Activated naive CD8-positive, alpha-beta T cell treated with anti-CD3 and anti-CD28 coated beads, Interleukin-2, amount 10 ng/mL, durations not matched to agents 7 days and 5 days (primary cell): ENCODE results near the gene TEX53. TPM values are rescaled to one million over a fixed set of nuclear protein-coding genes. Genes with fewer than 3 reads are reported as not detected.
A peak's percentile ranks its signal among the peaks of the same experiment; 100 is the strongest.

Experiments used
- ATAC-seq: fragments of 150-1000 bp; cut with Tn5 transposase; one replicate; pipeline ENCODE4 v1.10.0; 2021; ENCODE audit warnings: low read depth, moderate library complexity
- POLR2A ChIA-PET: fragments of 350-600 bp; sonication (Branson Sonifier 250); formaldehyde crosslinking; loops from one replicate; lab custom pipeline; 2021; ENCODE audit warnings: antibody characterized with exemption; lab: Charles Lee
- DNase-seq: peaks from one replicate; pipeline ENCODE4 v3.0.0; 2021
- H3K27ac Mint-ChIP-seq: one replicate; pipeline ENCODE4 v1.8.0; 2022; ENCODE audit warnings: mild to moderate bottlenecking, mixed read lengths
- H3K27me3 Mint-ChIP-seq: one replicate; pipeline ENCODE4 v1.8.0; 2022; ENCODE audit warnings: mild to moderate bottlenecking, moderate library complexity, mixed read lengths
- H3K36me3 Mint-ChIP-seq: one replicate; pipeline ENCODE4 v1.8.0; 2021; ENCODE audit warnings: mild to moderate bottlenecking, mixed read lengths
- H3K4me1 Mint-ChIP-seq: one replicate; pipeline ENCODE4 v1.8.0; 2021; ENCODE audit warnings: mixed read lengths
- H3K4me3 Mint-ChIP-seq: one replicate; pipeline ENCODE4 v1.8.0; 2022; ENCODE audit warnings: mild to moderate bottlenecking, moderate library complexity, mixed read lengths
- H3K9me3 Mint-ChIP-seq: one replicate; pipeline ENCODE4 v1.8.0; 2021; ENCODE audit warnings: mixed read lengths
- total RNA-seq, 2 experiments: library from RNA; stranded (reverse); gene quantifications; one replicate each; pipeline ENCODE4 v1.2.3, GENCODE V29; 2021

The TEX53 gene
- total RNA-seq, 2 experiments from 2014 or later: not detected

GRCh38 chr9:114689813-114690212, 32.2 kb upstream of the TEX53 start:
- DNase-seq: no peak
- no peaks in the 10 kb centered on the region for H3K27me3 Mint-ChIP-seq
- H3K9me3 Mint-ChIP-seq: peaks cover 8% of the 10 kb centered on the region
- peaks cover 43% of the 10 kb centered on the region for H3K36me3 Mint-ChIP-seq
- POLR2A ChIA-PET: interaction anchor here (1.6 to 5.9 kb wide), 7 partner anchors 10 to 303 kb away, joined by 8 to 89 read pairs (median 19); partner anchors contain the start of genes AKNA and TNFSF8
- H3K4me3 Mint-ChIP-seq: peak overlapping the region; percentile 12
- ATAC-seq: no peak
- H3K4me1 Mint-ChIP-seq: peaks cover 81% of the 10 kb centered on the region
- H3K27ac Mint-ChIP-seq: peak overlapping the region; percentile 99

DNA sequence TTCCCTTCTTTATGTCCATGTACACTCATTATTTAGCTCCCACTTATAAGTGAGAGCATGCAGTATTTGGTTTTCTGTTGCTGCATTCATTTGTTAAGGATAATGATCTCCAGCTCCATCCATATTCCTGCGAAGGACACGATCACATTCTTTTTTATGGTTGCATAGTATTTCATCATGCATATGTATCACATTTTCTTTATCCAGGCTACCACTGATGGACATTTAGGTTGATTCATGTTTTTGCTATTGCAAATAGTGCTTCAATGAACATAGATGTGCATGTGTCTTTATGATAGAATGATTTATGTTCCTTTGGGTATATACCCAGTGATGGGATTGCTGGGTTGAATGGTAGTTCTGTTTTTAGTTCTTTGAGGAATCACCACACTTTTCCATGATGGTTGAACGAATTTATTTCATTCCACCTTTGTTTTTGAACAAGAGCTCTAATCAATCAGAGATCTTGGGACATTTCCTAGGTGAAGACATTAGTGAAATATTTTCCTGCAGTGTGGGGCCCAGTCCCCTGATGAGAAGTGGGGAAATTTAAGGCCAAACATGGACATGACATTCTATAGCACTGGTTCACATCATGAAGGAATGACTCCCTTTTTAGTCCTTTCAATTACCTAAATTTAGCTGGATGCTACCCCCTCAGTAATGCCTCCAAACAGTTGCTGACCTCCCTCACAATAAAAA, 31.5 kb upstream of the TEX53 start:
- Mint-ChIP-seq H3K36me3 (peaks cover 43% of the 10 kb centered on the region), H3K4me3 (no peak overlapping the region), H3K27ac (peak overlapping the region; percentile 99), H3K4me1 (peaks cover 80% of the 10 kb centered on the region), H3K9me3 (peaks cover 10% of the 10 kb centered on the region), H3K27me3 (no peaks in the 10 kb centered on the region)
- ATAC-seq (no peak), DNase-seq (no peak)
- POLR2A ChIA-PET: interaction anchor here (1.1 to 5.9 kb wide), 4 partner anchors 8 to 302 kb away, joined by 3 to 89 read pairs (median 24); partner anchors contain the start of gene AKNA

- Mint-ChIP-seq H3K4me3 (no peak overlapping the region), H3K9me3 (peaks cover 10% of the 10 kb centered on the region), H3K4me1 (peaks cover 75% of the 10 kb centered on the region), H3K27ac (peak overlapping the region; percentile 99), H3K36me3 (peaks cover 43% of the 10 kb centered on the region), H3K27me3 (no peaks in the 10 kb centered on the region)
- POLR2A ChIA-PET: interaction anchor here (1.1 to 5.9 kb wide), 3 partner anchors 9 to 240 kb away, joined by 3 to 89 read pairs (median 4); no protein-coding TSS in a partner anchor
- DNase-seq (no peak), ATAC-seq (no peak)
Measured at GRCh38 chr9:114688379-114688778, 30.8 kb upstream of the TEX53 start.

GRCh38 chr9:114687034-114687433, 29.4 kb upstream of the TEX53 start:
- ATAC-seq: no peak
- no peak overlapping the region for H3K4me3 Mint-ChIP-seq
- peaks cover 40% of the 10 kb centered on the region for H3K36me3 Mint-ChIP-seq
- peaks cover 72% of the 10 kb centered on the region for H3K4me1 Mint-ChIP-seq
- peak overlapping the region; percentile 40 for H3K27ac Mint-ChIP-seq
- DNase-seq: no peak
- no peaks in the 10 kb centered on the region for H3K27me3 Mint-ChIP-seq
- peaks cover 10% of the 10 kb centered on the region for H3K9me3 Mint-ChIP-seq
- POLR2A ChIA-PET: no interaction called here

GRCh38 chr9:114685951-114686350, 28.3 kb upstream of the TEX53 start:
- Mint-ChIP-seq H3K27me3 (no peaks in the 10 kb centered on the region), H3K4me1 (peaks cover 70% of the 10 kb centered on the region), H3K27ac (peak overlapping the region; percentile 76), H3K9me3 (peaks cover 10% of the 10 kb centered on the region), H3K4me3 (peak overlapping the region; percentile 22), H3K36me3 (peaks cover 40% of the 10 kb centered on the region)
- POLR2A ChIA-PET: interaction anchor here (0.6 to 2.1 kb wide), 5 partner anchors 11 to 243 kb away, joined by 3 to 16 read pairs (median 5); no protein-coding TSS in a partner anchor
- ATAC-seq: no peak
- DNase-seq: no peak

DNA sequence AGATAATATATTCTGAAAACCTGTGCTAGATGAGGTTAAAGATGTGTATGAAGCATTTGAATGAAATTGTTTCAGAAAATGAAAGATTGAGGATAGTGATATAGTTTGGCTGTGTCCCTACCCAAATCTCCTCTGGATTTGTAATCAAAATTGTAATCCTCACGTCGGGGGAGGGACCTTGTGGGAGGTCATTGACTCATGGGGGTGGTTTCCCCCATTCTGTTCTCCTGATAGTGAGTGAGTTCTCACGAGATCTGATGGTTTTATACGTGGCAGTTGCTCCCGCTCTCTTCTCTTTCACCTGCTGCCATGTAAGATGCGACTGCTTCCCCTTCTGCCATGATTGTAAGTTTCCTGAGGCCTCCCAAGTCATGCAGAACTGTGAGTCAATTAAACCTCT, 26.4 kb upstream of the TEX53 start:
- Mint-ChIP-seq H3K27ac (no peak overlapping the region), H3K36me3 (peaks cover 38% of the 10 kb centered on the region), H3K4me3 (no peak overlapping the region), H3K27me3 (no peaks in the 10 kb centered on the region), H3K9me3 (peaks cover 10% of the 10 kb centered on the region), H3K4me1 (peaks cover 52% of the 10 kb centered on the region)
- ATAC-seq (no peak), DNase-seq (no peak)
- POLR2A ChIA-PET: interaction anchor here (1.1 to 1.9 kb wide), 2 partner anchors 35 to 39 kb away, joined by 3 to 9 read pairs; no protein-coding TSS in a partner anchor

- Mint-ChIP-seq H3K9me3 (peaks cover 6% of the 10 kb centered on the region), H3K4me1 (peaks cover 43% of the 10 kb centered on the region), H3K27ac (peak overlapping the region; percentile 10), H3K36me3 (peaks cover 27% of the 10 kb centered on the region), H3K27me3 (no peaks in the 10 kb centered on the region), H3K4me3 (no peak overlapping the region)
- POLR2A ChIA-PET: interaction anchor here (0.9 to 2.0 kb wide), 9 partner anchors 8 to 247 kb away, joined by 3 to 9 read pairs (median 5); partner anchors contain the start of gene TNFSF8
- ATAC-seq (no peak), DNase-seq (no peak)
Measured at GRCh38 chr9:114682846-114683245, 25.2 kb upstream of the TEX53 start.

DNA sequence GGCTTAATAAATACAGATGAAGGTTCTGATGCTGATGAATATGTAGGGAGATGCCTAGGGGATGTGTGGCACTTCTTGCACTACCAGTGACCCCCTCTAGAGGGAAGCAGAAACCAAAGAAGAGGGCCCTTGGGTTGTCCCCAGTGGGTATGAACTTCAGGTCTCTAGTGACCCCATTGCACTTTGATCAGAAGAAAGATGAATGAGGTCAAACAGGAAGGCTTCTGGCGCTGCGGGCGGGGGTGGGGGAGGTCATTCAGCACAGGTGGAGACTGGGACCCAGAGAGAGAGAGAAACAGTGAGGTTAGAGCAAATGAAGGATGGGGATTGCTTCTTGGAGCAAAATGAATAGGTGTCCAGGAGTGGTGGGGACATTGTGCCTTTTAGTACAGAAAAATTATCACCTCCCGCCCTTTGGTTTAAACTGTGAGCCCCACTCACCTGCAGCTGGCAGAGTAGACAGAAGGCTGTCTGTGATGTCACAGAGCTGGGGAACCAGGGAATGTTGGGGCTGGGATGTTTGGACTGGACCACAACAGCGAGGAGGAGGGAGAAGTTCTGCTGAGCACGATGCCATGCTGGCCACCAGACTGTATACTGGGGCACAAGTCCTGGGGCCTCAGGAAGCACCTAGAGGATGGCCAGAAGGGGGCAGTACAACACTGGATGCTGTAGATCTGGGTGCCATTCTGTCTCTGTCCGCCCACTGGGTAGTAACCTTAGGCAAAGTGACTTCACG, 24.2 kb upstream of the TEX53 start, which contains the start of gene TEX48:
Gene TEX48, minus strand, starts transcription at position 599 of the 739 bp plus-strand sequence. CDS start 10,469 bp downstream, outside the sequence.
- H3K27me3 Mint-ChIP-seq: no peaks in the 10 kb centered on the region
- peaks cover 41% of the 10 kb centered on the region for H3K4me1 Mint-ChIP-seq
- H3K9me3 Mint-ChIP-seq: peaks cover 6% of the 10 kb centered on the region
- ATAC-seq (peak; percentile 93), DNase-seq (peak; percentile 73)
- H3K4me3 Mint-ChIP-seq: peak within 1 kb of the TSS; percentile 73
- POLR2A ChIA-PET: interaction anchor here (0.9 to 2.0 kb wide), 8 partner anchors 9 to 333 kb away, joined by 3 to 10 read pairs (median 5); no protein-coding TSS in a partner anchor
- peaks cover 17% of the 10 kb centered on the region for H3K36me3 Mint-ChIP-seq
- H3K27ac Mint-ChIP-seq: peak within 1 kb of the TSS; percentile 93

- no peak for ATAC-seq
- POLR2A ChIA-PET: interaction anchor here (0.7 to 2.0 kb wide), 4 partner anchors 219 to 334 kb away, joined by 3 to 10 read pairs (median 5); partner anchors contain the start of gene TNFSF8
- H3K4me1 Mint-ChIP-seq: peaks cover 34% of the 10 kb centered on the region
- no peak overlapping the region for H3K27ac Mint-ChIP-seq
- peaks cover 9% of the 10 kb centered on the region for H3K36me3 Mint-ChIP-seq
- DNase-seq: no peak
- H3K9me3 Mint-ChIP-seq: peaks cover 2% of the 10 kb centered on the region
- no peak overlapping the region for H3K4me3 Mint-ChIP-seq
- no peaks in the 10 kb centered on the region for H3K27me3 Mint-ChIP-seq
Measured at GRCh38 chr9:114680259-114681001, 22.8 kb upstream of the TEX53 start.

DNA sequence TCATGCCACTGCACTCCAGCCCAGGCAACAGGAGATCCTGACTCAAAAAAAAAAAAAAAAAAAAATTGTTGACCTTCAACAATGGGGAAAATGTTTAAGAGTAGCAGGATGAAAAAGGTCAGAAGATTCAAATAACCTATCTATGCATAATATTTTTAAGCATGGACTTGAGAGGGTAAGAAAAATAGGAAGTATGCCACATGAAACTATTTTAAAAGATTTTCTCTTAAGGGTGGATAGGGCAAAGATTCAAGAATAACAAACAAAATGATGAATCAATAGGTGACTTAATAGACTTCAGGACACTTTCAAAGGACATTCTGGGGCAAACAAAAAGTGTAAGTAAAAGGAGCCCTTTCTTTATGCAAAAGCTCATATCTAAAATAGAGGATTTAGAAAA, 21.2 kb upstream of the TEX53 start:
- Mint-ChIP-seq H3K4me1 (peaks cover 33% of the 10 kb centered on the region), H3K4me3 (no peak overlapping the region), H3K36me3 (peaks cover 9% of the 10 kb centered on the region), H3K27ac (no peak overlapping the region), H3K27me3 (no peaks in the 10 kb centered on the region), H3K9me3 (peaks cover 3% of the 10 kb centered on the region)
- DNase-seq (no peak), ATAC-seq (no peak)
- POLR2A ChIA-PET: no interaction called here

- H3K36me3 Mint-ChIP-seq: peaks cover 9% of the 10 kb centered on the region
- H3K4me1 Mint-ChIP-seq: peaks cover 31% of the 10 kb centered on the region
- no peak overlapping the region for H3K27ac Mint-ChIP-seq
Measured at GRCh38 chr9:114678130-114678529, 20.5 kb upstream of the TEX53 start.

GRCh38 chr9:114677418-114677817, 19.8 kb upstream of the TEX53 start:
- Mint-ChIP-seq H3K4me1 (peaks cover 27% of the 10 kb centered on the region), H3K36me3 (peaks cover 14% of the 10 kb centered on the region)
- no peak for DNase-seq

More at GRCh38 chr9:114678130-114678529, 20.5 kb upstream of the TEX53 start:
- ATAC-seq: no peak
- Mint-ChIP-seq H3K4me3 (no peak overlapping the region), H3K27me3 (no peaks in the 10 kb centered on the region), H3K9me3 (peaks cover 3% of the 10 kb centered on the region)
- POLR2A ChIA-PET: no interaction called here
- DNase-seq: no peak

More at GRCh38 chr9:114677418-114677817, 19.8 kb upstream of the TEX53 start:
- Mint-ChIP-seq H3K4me3 (no peak overlapping the region), H3K9me3 (peaks cover 3% of the 10 kb centered on the region), H3K27me3 (no peaks in the 10 kb centered on the region), H3K27ac (no peak overlapping the region)
- no peak for ATAC-seq
- POLR2A ChIA-PET: interaction anchor here (1.0 kb wide), 1 partner anchor 90 kb away, joined by 4 read pairs; the partner anchor contains the start of gene ATP6V1G1
